ENCODE data around the gene TAGLN2.

TAGLN2 gene

GRCh38 chr1:159924791-159925718 lies at the start of gene TAGLN2:
TSS of gene TAGLN2 (minus strand) at chr1:159925507. CDS start at chr1:159920509, 4,998 bp downstream.
- Histone ChIP-seq H3K9me3 (ENCODE audit: control insufficient read depth, low read length) (no peaks in the 10 kb centered on the region), H3K4me3 (ENCODE audit: low read length) (peak within 1 kb of the TSS; percentile 95), H3K9ac (ENCODE audit: low read length) (peak within 1 kb of the TSS; percentile 93), H3K27me3 (replicated peaks; ENCODE audit: control insufficient read depth, insufficient read depth, low read length) (no peaks in the 10 kb centered on the region), H3K36me3 (ENCODE audit: control insufficient read depth, insufficient read depth, low read length, severe bottlenecking) (peaks cover 2% of the 10 kb centered on the region), H3K4me1 (ENCODE audit: control insufficient read depth, insufficient read depth, low read length) (peaks cover 32% of the 10 kb centered on the region)
- DNase-seq (ENCODE audit: low read depth): peak; percentile 94

DNA sequence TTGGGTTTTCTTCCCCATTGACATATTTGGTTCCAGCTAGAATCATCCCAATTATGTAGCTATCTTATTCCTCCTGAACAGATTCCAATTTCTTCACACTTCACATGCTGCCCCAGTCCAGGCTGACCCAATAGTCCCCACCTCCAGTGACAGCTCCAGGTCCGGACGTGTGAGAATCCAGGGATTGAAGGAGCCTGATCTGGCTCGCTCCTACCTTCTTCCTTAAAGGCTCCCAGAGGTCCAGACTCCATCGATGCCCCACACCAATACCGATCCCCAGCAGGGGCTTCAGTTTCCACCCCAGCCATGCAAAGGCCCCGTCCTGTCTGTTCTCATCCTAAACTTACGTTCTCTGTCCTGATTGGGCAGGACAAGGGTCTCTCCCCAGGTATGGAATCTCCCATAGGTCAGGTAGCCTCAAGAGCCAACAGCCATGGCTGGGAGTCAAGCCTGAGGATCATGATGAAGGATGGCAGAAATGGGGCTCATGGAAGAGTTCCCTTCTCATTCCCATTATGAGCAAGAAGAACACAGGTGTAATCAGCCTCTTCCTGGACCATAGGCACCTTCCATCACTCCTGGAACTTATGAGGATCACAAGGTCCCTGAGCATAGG lies 49.2 kb upstream of the TAGLN2 start:
- DNase-seq (ENCODE audit: low read depth): no peak
- no peak overlapping the region for H3K4me3 ChIP-seq (ENCODE audit: low read length)
- H3K4me1 ChIP-seq (ENCODE audit: control insufficient read depth, insufficient read depth, low read length): no peaks in the 10 kb centered on the region
- H3K36me3 ChIP-seq (ENCODE audit: control insufficient read depth, insufficient read depth, low read length, severe bottlenecking): peaks cover 16% of the 10 kb centered on the region
- H3K27me3 ChIP-seq (replicated peaks; ENCODE audit: control insufficient read depth, insufficient read depth, low read length): no peaks in the 10 kb centered on the region
- no peaks in the 10 kb centered on the region for H3K9me3 ChIP-seq (ENCODE audit: control insufficient read depth, low read length)
- no peak overlapping the region for H3K9ac ChIP-seq (ENCODE audit: low read length)

DNA sequence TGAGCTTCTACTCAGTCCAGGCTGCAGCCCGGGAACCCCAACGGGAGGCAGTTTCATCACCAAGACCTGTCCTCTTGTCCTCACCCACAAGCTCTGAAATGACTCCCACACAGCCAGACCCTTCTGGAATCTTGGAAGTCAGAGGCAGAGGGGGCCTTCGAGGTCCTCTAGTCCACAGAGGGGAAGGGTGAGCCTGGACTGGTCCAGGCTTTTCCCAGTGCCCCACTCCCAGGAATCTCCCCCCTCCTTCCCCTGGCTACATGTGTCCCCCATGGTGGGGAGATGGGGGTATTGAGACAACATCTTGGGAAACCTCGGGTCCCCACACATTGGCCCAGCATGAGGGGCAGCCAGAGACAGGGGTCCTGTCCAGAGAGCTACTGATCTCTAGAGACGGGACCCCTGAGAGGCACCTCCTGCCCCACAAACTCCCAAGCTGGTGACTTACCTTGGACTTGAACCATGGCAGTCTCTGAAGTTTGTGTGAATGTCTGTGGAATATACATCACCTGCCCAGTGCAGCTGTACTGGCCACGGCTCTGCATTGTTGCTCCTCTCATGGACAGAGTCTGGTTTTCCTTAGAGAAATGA lies 48.1 kb upstream of the TAGLN2 start:
- Histone ChIP-seq H3K27me3 (replicated peaks; ENCODE audit: control insufficient read depth, insufficient read depth, low read length) (no peaks in the 10 kb centered on the region), H3K9me3 (ENCODE audit: control insufficient read depth, low read length) (no peaks in the 10 kb centered on the region), H3K36me3 (ENCODE audit: control insufficient read depth, insufficient read depth, low read length, severe bottlenecking) (peaks cover 8% of the 10 kb centered on the region), H3K4me1 (ENCODE audit: control insufficient read depth, insufficient read depth, low read length) (no peaks in the 10 kb centered on the region), H3K9ac (ENCODE audit: low read length) (no peak overlapping the region), H3K4me3 (ENCODE audit: low read length) (no peak overlapping the region)
- no peak for DNase-seq (ENCODE audit: low read depth)

- Histone ChIP-seq H3K36me3 (ENCODE audit: control insufficient read depth, insufficient read depth, low read length, severe bottlenecking) (peaks cover 3% of the 10 kb centered on the region), H3K9ac (ENCODE audit: low read length) (no peak overlapping the region), H3K4me3 (ENCODE audit: low read length) (no peak overlapping the region), H3K27me3 (replicated peaks; ENCODE audit: control insufficient read depth, insufficient read depth, low read length) (no peaks in the 10 kb centered on the region), H3K4me1 (ENCODE audit: control insufficient read depth, insufficient read depth, low read length) (no peaks in the 10 kb centered on the region), H3K9me3 (ENCODE audit: control insufficient read depth, low read length) (no peaks in the 10 kb centered on the region)
- DNase-seq (ENCODE audit: low read depth): no peak
Observed at GRCh38 chr1:159972443-159973205, 47.3 kb upstream of the TAGLN2 start.

GRCh38 chr1:159970932-159971342 lies 45.6 kb upstream of the TAGLN2 start:
- no peaks in the 10 kb centered on the region for H3K4me1 ChIP-seq (ENCODE audit: control insufficient read depth, insufficient read depth, low read length)
- no peak for DNase-seq (ENCODE audit: low read depth)
- no peaks in the 10 kb centered on the region for H3K27me3 ChIP-seq (replicated peaks; ENCODE audit: control insufficient read depth, insufficient read depth, low read length)
- H3K9me3 ChIP-seq (ENCODE audit: control insufficient read depth, low read length): no peaks in the 10 kb centered on the region
- H3K36me3 ChIP-seq (ENCODE audit: control insufficient read depth, insufficient read depth, low read length, severe bottlenecking): no peaks in the 10 kb centered on the region
- H3K9ac ChIP-seq (ENCODE audit: low read length): no peak overlapping the region
- no peak overlapping the region for H3K4me3 ChIP-seq (ENCODE audit: low read length)

GRCh38 chr1:159968901-159969300 lies 43.6 kb upstream of the TAGLN2 start:
- DNase-seq (ENCODE audit: low read depth): no peak
- Histone ChIP-seq H3K36me3 (ENCODE audit: control insufficient read depth, insufficient read depth, low read length, severe bottlenecking) (no peaks in the 10 kb centered on the region), H3K27me3 (replicated peaks; ENCODE audit: control insufficient read depth, insufficient read depth, low read length) (no peaks in the 10 kb centered on the region), H3K9ac (ENCODE audit: low read length) (no peak overlapping the region), H3K4me1 (ENCODE audit: control insufficient read depth, insufficient read depth, low read length) (no peaks in the 10 kb centered on the region), H3K9me3 (ENCODE audit: control insufficient read depth, low read length) (no peaks in the 10 kb centered on the region), H3K4me3 (ENCODE audit: low read length) (no peak overlapping the region)

DNA sequence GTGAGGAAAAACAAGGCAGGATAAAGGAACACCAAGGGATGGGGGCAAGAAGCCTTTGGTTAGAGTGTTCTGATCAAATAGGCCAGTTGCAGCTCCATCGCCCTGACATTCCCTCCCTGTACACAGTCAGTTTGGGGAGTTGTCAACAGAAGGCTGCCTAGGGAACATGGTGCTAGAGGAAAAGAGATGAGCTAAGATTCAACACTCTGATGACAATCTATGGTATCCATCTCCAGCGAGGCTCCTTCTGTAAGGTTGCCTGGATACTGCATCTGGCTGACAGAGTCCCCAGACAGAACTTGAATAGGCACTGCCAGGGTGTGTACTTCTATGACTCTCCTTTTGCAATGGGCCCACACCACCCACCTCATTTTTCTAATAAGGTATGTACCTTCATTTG lies 40.0 kb upstream of the TAGLN2 start:
- Histone ChIP-seq H3K27me3 (replicated peaks; ENCODE audit: control insufficient read depth, insufficient read depth, low read length) (no peaks in the 10 kb centered on the region), H3K4me1 (ENCODE audit: control insufficient read depth, insufficient read depth, low read length) (peaks cover 4% of the 10 kb centered on the region), H3K9me3 (ENCODE audit: control insufficient read depth, low read length) (no peaks in the 10 kb centered on the region), H3K4me3 (ENCODE audit: low read length) (no peak overlapping the region), H3K9ac (ENCODE audit: low read length) (no peak overlapping the region), H3K36me3 (ENCODE audit: control insufficient read depth, insufficient read depth, low read length, severe bottlenecking) (no peaks in the 10 kb centered on the region)
- DNase-seq (ENCODE audit: low read depth): no peak

DNA sequence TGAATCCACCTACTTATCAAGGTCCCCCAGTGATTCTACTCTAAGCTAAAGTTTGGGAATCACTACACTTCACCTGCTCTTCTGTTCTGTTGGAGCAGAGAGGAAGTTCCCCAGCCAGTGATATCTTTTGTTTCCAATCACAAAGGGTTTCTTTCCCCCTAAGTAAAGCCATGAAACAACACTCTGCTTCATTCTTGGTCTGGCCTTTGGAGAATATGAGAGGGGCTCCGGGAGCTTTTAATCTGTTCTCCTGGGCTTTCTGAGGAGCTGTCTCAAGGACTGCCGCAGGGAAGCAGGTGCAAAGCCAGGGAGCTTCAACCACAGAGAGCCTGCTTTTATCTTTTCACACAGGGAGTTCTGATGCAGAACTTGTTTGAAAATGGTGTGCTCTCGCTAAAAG lies 38.8 kb upstream of the TAGLN2 start:
- H3K9me3 ChIP-seq (ENCODE audit: control insufficient read depth, low read length): no peaks in the 10 kb centered on the region
- H3K36me3 ChIP-seq (ENCODE audit: control insufficient read depth, insufficient read depth, low read length, severe bottlenecking): no peaks in the 10 kb centered on the region
- H3K9ac ChIP-seq (ENCODE audit: low read length): no peak overlapping the region
- no peak for DNase-seq (ENCODE audit: low read depth)
- no peaks in the 10 kb centered on the region for H3K27me3 ChIP-seq (replicated peaks; ENCODE audit: control insufficient read depth, insufficient read depth, low read length)
- H3K4me3 ChIP-seq (ENCODE audit: low read length): no peak overlapping the region
- H3K4me1 ChIP-seq (ENCODE audit: control insufficient read depth, insufficient read depth, low read length): peaks cover 4% of the 10 kb centered on the region

DNA sequence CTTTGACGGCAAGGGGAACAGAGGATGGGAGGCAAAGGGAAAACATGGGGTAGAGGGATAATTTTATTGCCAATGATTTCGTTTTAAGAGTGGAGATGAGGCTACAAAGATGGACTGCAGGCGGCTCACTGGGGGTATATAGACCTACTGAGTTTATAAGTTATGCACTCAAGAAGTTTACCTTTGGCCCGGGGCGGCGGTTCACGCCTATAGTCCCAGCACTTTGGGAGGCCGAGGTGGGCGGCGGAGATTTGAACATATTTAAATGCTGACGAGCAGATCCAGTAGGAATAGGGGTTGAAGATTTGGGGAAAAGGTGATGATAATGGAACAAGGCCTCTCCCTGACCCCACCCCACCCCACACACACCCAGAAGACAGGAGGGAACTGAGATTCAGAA lies 36.9 kb upstream of the TAGLN2 start:
- H3K4me1 ChIP-seq (ENCODE audit: control insufficient read depth, insufficient read depth, low read length): peaks cover 4% of the 10 kb centered on the region
- H3K27me3 ChIP-seq (replicated peaks; ENCODE audit: control insufficient read depth, insufficient read depth, low read length): no peaks in the 10 kb centered on the region
- H3K4me3 ChIP-seq (ENCODE audit: low read length): peak overlapping the region; percentile 83
- no peak for DNase-seq (ENCODE audit: low read depth)
- no peaks in the 10 kb centered on the region for H3K36me3 ChIP-seq (ENCODE audit: control insufficient read depth, insufficient read depth, low read length, severe bottlenecking)
- H3K9ac ChIP-seq (ENCODE audit: low read length): peak overlapping the region; percentile 82
- H3K9me3 ChIP-seq (ENCODE audit: control insufficient read depth, low read length): no peaks in the 10 kb centered on the region

GRCh38 chr1:159961636-159962035 lies 36.3 kb upstream of the TAGLN2 start:
- no peaks in the 10 kb centered on the region for H3K9me3 ChIP-seq (ENCODE audit: control insufficient read depth, low read length)
- H3K36me3 ChIP-seq (ENCODE audit: control insufficient read depth, insufficient read depth, low read length, severe bottlenecking): no peaks in the 10 kb centered on the region
- peak overlapping the region; percentile 82 for H3K9ac ChIP-seq (ENCODE audit: low read length)
- H3K4me1 ChIP-seq (ENCODE audit: control insufficient read depth, insufficient read depth, low read length): peaks cover 4% of the 10 kb centered on the region
- H3K27me3 ChIP-seq (replicated peaks; ENCODE audit: control insufficient read depth, insufficient read depth, low read length): no peaks in the 10 kb centered on the region
- peak overlapping the region; percentile 83 for H3K4me3 ChIP-seq (ENCODE audit: low read length)
- DNase-seq (ENCODE audit: low read depth): no peak

Data from adipocyte (in vitro differentiated cells).